ENCODE measurements around the gene CEP120.
"Not testable (repeated sequence)": the region's sequence is repeated elsewhere in the genome, so short reads cannot be mapped to it uniquely, and the experiment has no call there.

The CEP120 gene

DNA sequence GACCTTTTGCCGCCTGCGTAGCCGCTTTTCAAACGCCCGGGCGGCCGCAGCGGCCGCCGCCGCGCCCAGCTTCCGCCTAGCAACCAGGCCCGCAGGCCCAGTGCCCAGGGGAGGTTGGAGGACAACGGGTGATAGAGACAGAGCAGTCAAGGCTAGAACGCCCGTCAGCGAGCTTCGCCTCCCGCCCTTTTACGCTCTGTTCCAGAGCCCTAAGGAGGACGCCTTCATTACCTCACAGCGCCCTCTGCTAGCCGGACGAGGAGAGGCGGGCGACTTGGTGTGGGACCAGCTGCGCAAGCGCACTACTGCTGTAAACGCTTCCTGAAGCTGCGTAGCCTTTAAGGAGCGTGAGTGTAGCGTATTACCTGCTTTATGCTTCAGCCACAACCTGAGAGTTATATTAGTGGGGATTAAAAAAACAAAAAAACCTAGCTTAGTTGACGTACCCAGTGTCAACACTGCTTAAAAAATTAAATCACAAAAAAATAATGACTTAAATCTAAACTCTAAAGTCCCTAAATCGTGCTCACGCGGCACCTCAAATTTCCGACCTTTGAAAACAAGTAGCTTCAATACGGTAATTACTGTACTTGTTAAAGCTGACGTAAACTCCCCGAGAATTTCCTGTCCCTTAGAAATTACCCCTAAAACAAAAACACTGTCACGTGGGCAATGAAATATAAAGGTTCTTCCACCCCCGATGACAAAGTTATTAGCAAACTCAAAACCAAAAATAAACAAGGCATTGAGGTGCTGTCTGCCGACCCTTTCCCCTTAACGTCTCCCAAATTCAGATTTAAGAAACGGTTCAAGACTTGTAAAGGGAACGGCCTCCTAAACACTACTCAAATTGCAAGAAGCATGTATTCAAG is at the start of gene CEP120:
Gene CEP120 (minus strand): TSS at position 126 of the 872 bp plus-strand sequence. CDS start 405 bp downstream, outside the sequence.
- DNase-seq (ENCODE audit: low spot score) = peak; percentile 97
- TF ChIP-seq, protein P1, sequence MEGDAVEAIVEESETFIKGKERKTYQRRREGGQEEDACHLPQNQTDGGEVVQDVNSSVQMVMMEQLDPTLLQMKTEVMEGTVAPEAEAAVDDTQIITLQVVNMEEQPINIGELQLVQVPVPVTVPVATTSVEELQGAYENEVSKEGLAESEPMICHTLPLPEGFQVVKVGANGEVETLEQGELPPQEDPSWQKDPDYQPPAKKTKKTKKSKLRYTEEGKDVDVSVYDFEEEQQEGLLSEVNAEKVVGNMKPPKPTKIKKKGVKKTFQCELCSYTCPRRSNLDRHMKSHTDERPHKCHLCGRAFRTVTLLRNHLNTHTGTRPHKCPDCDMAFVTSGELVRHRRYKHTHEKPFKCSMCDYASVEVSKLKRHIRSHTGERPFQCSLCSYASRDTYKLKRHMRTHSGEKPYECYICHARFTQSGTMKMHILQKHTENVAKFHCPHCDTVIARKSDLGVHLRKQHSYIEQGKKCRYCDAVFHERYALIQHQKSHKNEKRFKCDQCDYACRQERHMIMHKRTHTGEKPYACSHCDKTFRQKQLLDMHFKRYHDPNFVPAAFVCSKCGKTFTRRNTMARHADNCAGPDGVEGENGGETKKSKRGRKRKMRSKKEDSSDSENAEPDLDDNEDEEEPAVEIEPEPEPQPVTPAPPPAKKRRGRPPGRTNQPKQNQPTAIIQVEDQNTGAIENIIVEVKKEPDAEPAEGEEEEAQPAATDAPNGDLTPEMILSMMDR (IDR thresholded peaks at IDR 0.05; ENCODE audit: extremely low read depth, insufficient read depth, missing control alignments) = peak; percentile 87
- in situ Hi-C loops (cut with MboI; ENCODE audit: low pct_unique_long_range_greater_than_20kb, low sequenced_read_pairs, unreplicated experiment) = loop anchor here (25.0 kb wide), 1 partner anchor 164 kb away; no protein-coding TSS in a partner anchor

DNA sequence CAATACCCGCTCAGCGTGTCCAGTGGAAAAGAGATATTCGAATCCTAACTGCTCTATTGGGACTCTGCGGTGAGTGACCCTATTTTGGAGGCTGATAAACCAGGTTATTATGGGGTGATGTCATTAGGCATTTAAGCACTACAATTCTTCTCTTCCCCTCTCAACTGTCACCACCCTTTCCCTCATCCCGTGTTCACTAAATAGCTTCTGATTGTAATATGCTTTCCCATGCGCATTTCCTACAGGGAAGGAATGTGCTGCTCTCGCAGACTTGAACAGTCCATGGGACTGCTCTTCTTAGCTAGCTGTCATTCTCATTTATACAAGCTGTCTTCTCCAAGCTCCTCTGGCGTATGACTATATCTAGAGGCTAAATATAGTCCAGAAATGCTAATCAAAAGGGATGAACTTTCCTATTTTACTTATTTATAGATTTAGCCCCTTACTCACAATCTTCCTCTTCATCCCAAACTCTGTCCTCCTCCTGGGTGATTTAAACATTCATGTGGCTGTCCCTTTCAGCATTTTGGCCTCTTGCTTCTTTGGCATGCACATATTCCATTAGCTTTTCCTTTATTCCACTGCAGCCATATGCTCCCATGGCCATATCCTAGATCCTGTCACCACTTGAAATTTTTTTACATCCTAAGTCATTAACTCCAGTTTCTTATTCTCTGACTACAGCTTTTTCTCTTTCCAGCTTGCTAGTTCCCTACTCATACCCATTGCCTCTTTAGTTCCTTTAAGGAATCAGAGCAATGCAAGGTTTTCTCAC is 49.1 kb upstream of the CEP120 start:
- TF ChIP-seq, protein P1 (IDR thresholded peaks at IDR 0.05; ENCODE audit: extremely low read depth, insufficient read depth, missing control alignments) = no peak
- in situ Hi-C loops (cut with MboI; ENCODE audit: low pct_unique_long_range_greater_than_20kb, low sequenced_read_pairs, unreplicated experiment) = no loop called here
- DNase-seq (ENCODE audit: low spot score) = no peak

DNA sequence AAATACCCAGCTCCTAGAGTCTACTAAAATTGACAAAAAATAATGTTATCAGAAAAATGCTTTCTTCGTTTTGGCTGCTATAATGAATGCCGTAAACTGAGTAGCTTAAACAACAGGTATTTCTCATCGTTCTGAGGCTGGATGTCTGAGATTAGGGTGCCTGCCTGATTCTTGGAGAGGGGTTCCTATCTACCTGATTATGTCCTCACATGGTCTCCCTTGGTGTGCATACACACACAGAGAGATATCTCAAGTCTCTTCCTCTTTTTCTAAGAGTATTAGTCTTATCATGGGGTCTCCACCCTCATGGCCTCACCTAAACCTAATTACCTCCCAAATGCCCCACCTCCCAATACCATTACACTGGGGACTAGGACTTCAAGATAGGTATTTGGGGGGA is 48.2 kb upstream of the CEP120 start:
- no peak for DNase-seq (ENCODE audit: low spot score)
- TF ChIP-seq, protein P1 (IDR thresholded peaks at IDR 0.05; ENCODE audit: extremely low read depth, insufficient read depth, missing control alignments) = no peak
- in situ Hi-C loops (cut with MboI; ENCODE audit: low pct_unique_long_range_greater_than_20kb, low sequenced_read_pairs, unreplicated experiment) = no loop called here

DNA sequence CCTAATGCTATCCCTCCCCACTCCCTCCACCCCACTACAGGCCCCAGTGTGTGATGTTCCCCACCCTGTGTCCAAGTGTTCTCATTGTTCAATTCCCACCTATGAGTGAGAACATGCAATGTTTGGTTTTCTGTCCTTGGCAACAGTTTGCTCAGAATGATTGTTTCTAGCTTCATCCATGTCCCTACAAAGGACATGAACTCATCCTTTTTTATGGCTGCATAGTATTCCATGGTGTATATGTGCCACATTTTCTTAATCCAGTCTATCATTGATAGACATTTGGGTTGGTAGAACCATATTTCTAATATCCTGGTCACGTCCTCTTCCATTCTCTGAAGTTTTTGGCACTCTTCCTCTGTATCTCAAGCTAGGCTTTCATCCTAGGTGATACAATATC is 43.6 kb upstream of the CEP120 start:
- in situ Hi-C loops (cut with MboI; ENCODE audit: low pct_unique_long_range_greater_than_20kb, low sequenced_read_pairs, unreplicated experiment); DNase-seq (ENCODE audit: low spot score): not testable (repeated sequence)

DNA sequence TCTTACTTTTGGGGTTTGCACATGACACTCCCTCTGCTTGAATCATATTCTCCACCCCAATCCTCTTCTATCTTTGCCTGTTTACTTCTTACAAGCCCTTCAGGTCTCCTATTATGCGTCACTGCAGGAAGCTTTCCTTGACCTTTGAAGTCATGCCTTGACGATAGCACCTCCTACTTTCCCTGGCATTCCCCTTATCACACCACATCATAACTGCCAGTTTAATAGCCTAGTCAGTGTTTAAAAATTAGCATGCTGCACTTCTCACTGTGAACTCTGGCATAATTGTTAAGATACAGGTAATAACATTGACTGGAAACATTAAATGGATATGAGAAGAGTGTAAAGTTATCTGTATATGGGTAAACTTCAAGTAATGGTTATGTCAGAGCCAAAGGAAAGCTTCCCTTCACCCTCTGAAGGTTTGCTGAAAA is 37.1 kb upstream of the CEP120 start:
- no peak for DNase-seq (ENCODE audit: low spot score)
- in situ Hi-C loops (cut with MboI; ENCODE audit: low pct_unique_long_range_greater_than_20kb, low sequenced_read_pairs, unreplicated experiment) = no loop called here

DNA sequence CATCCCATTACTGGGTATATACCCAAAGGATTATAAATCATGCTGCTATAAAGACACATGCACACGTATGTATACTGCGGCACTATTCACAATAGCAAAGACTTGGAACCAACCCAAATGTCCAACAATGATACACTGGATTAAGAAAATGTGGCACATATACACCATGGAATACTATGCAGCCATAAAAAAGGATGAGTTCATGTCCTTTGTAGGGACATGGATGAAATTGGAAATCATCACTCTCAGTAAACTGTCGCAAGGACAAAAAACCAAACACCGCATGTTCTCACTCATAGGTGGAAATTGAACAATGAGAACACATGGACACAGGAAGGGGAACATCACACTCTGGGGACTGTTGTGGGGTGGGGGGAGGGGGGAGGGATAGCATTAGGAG is 35.8 kb upstream of the CEP120 start:
- in situ Hi-C loops (cut with MboI; ENCODE audit: low pct_unique_long_range_greater_than_20kb, low sequenced_read_pairs, unreplicated experiment); DNase-seq (ENCODE audit: low spot score): not testable (repeated sequence)

More for the DNA sequence above, 37.1 kb upstream of the CEP120 start:
- TF ChIP-seq, protein P1 (IDR thresholded peaks at IDR 0.05; ENCODE audit: extremely low read depth, insufficient read depth, missing control alignments) = no peak

DNA sequence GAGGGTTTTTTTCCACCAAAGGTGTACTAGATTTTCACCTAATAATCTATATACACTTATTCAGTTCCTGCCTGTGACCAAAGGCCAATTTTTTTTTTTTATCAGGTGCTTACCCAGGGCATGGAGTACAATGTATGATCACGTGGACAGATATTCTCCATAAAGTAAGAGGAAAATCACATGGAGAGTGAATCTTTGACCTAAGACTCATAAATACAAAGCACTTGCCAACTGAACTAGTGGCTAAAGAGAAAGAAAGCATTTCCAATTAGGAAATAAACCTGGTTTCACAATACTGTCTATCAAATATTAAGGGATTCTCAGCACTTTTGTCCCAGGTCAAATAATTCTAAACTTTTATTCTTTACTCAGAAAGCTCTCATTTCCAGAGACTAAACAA is 33.0 kb upstream of the CEP120 start:
- no peak for DNase-seq (ENCODE audit: low spot score)
- TF ChIP-seq, protein P1 (IDR thresholded peaks at IDR 0.05; ENCODE audit: extremely low read depth, insufficient read depth, missing control alignments) = no peak
- in situ Hi-C loops (cut with MboI; ENCODE audit: low pct_unique_long_range_greater_than_20kb, low sequenced_read_pairs, unreplicated experiment) = no loop called here
